Measurements from ENCODE around the gene CBS. TPM values are rescaled to one million over a fixed set of nuclear protein-coding genes. Genes with fewer than 3 reads are reported as not detected.
"Not testable (repeated sequence)": the region's sequence is repeated elsewhere in the genome, so short reads cannot be mapped to it uniquely, and the experiment has no call there.

Gene CBS
- total and polyA plus RNA-seq, 8 donors: 2.0 to 25.1 (median 17.4) TPM

DNA sequence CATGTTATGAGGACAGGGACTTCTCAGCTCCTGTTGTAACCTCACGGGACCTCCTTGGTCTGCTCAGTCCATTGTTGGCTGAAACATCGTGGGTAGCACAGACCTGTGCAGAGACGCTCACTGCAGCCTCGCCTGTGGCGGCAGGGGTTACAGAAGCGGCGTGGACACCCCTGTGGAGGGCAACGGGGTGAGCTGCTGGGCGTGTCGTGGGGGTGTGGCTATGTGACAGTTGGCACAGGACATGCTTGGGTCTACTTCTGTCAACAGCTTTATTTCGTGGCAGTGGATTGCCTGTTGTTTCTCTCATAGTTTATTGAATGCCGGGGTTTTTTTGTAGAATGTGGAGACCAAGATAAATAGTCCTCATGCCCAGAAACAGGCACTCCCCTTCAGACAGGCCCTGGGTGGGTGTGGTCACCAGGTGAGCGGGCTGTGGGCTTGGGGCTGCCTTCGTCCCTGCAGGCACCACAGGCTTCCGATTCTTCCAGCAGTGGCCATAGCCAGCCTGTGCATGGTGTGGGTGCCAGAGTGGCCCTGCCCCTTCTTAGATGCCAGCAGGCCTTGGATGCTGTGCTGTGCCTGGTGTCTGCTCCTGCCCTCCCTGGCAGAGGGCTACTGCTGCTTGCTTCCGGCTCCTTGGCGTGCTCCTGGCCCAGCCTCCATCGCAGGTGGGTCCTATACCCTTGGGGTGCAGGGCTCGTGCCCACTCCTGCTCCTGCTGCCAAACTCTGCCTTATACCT is 37.5 kb downstream of the CBS start:
- H3K27ac ChIP-seq; H3K9me3 ChIP-seq; intact Hi-C loops (cut with DNase I; ENCODE audit: low total_unique reads); DNase-seq; H3K4me1 ChIP-seq; H3K4me3 ChIP-seq; H3K27me3 ChIP-seq: not testable (repeated sequence)
- H3K36me3 ChIP-seq: peaks cover 0 to 19% (median 12%) of the 10 kb centered on the region in 4 donors
- WGBS, 5 donors: 51 to 64% (median 64%) methylated on average over 8 to 18 of the region's 19 CpGs; no CpG with 5 or more reads in 1 of the 5 donors

DNA sequence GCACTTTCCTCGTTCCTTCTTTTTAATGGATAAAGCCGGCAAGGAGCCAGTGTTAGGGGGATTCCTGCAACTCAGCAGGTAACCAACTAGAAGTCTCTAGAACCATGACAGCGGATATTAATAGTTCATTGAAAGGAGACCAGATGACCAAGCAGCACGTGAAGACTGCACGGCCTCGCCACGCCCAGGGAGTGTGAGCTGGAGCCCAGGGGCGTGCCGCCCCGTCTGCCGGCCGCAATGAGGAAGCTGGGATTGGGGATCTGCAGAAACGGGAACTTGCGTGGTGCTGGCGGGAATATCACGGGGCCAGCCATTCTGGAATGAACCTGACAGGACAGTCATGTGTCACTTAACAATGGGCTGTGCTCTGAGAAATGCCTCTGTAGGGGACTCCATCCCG is 38.7 kb downstream of the CBS start:
- H3K9me3 ChIP-seq; H3K27ac ChIP-seq; H3K4me3 ChIP-seq; intact Hi-C loops (cut with DNase I; ENCODE audit: low total_unique reads); DNase-seq; H3K4me1 ChIP-seq; H3K27me3 ChIP-seq: not testable (repeated sequence)
- WGBS, 5 donors: 89 to 95% methylated on average over 8 to 10 of the region's 17 CpGs; no CpG with 5 or more reads in 3 of the 5 donors
- peaks cover 3 to 31% (median 24%) of the 10 kb centered on the region in 4 donors for H3K36me3 ChIP-seq

DNA sequence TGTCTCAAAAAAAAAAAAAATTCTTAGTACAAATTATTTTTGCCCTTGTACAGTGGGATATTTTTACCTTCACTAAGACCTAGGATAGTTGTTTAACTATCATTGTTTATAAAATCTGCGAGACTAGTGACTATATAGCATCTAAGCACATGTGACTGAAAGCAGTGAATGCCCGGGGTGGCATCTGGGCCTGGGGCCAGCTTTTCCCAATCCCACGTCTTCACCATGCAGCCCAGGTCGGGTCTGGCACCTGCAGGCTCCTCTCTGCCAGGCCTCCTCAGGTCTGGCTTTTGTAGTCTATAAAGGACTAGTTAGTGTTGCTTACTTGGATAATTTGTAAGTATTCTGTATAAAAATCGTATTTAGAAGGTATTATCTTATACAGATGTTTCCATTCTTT is 40.8 kb downstream of the CBS start:
- no peak for DNase-seq
- Histone ChIP-seq H3K9me3 (no peaks in the 10 kb centered on the region), H3K4me1 (no peaks in the 10 kb centered on the region), H3K27me3 (no peaks in the 10 kb centered on the region), H3K36me3 (peaks cover 17 to 51% (median 45%) of the 10 kb centered on the region in 4 donors), H3K27ac (no peak overlapping the region), H3K4me3 (no peak overlapping the region)
- TF ChIP-seq EP300 (IDR thresholded peaks at IDR 0.05) (no peak), POLR2A (IDR thresholded peaks at IDR 0.05) (no peak), POLR2AphosphoS5 (IDR thresholded peaks at IDR 0.05) (no peak)
- TF ChIP-seq, protein P1, sequence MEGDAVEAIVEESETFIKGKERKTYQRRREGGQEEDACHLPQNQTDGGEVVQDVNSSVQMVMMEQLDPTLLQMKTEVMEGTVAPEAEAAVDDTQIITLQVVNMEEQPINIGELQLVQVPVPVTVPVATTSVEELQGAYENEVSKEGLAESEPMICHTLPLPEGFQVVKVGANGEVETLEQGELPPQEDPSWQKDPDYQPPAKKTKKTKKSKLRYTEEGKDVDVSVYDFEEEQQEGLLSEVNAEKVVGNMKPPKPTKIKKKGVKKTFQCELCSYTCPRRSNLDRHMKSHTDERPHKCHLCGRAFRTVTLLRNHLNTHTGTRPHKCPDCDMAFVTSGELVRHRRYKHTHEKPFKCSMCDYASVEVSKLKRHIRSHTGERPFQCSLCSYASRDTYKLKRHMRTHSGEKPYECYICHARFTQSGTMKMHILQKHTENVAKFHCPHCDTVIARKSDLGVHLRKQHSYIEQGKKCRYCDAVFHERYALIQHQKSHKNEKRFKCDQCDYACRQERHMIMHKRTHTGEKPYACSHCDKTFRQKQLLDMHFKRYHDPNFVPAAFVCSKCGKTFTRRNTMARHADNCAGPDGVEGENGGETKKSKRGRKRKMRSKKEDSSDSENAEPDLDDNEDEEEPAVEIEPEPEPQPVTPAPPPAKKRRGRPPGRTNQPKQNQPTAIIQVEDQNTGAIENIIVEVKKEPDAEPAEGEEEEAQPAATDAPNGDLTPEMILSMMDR (IDR thresholded peaks at IDR 0.05): no peak
- intact Hi-C loops (cut with DNase I; ENCODE audit: low total_unique reads): no loop called here
- WGBS, 5 donors: 69 to 82% (median 78%) methylated on average over 5 of the region's 5 CpGs

DNA sequence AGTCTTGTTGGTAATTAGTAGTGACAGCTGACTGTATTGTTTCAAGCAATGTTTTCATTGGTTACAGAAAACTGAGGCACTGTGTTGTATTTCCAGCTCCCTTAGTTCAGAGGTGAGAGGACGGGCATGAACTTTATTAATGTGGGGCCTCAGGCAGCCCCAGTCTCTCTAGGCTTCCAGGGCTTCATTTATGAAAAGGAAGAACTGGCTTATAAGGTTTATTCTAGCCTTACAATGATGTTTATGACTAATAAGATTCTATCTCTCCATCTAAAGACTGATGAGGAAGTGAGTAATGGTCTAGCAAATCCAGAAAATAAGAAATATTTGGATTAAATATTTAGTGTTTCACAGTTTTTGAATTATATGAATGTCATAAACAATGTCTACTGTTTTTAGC is 41.5 kb downstream of the CBS start:
- H3K27me3 ChIP-seq: no peaks in the 10 kb centered on the region
- 88 to 96% (median 93%) methylated on average over 1 of the region's 1 CpG for WGBS, 5 donors
- TF ChIP-seq POLR2A (IDR thresholded peaks at IDR 0.05) (no peak), POLR2AphosphoS5 (IDR thresholded peaks at IDR 0.05) (no peak), EP300 (IDR thresholded peaks at IDR 0.05) (no peak)
- TF ChIP-seq, protein P1 (IDR thresholded peaks at IDR 0.05): no peak
- no peak overlapping the region for H3K4me3 ChIP-seq
- no peaks in the 10 kb centered on the region for H3K9me3 ChIP-seq
- no peaks in the 10 kb centered on the region for H3K4me1 ChIP-seq
- H3K36me3 ChIP-seq: peaks cover 21 to 59% (median 52%) of the 10 kb centered on the region in 4 donors
- intact Hi-C loops (cut with DNase I; ENCODE audit: low total_unique reads): no loop called here
- H3K27ac ChIP-seq: no peak overlapping the region
- no peak for DNase-seq

DNA sequence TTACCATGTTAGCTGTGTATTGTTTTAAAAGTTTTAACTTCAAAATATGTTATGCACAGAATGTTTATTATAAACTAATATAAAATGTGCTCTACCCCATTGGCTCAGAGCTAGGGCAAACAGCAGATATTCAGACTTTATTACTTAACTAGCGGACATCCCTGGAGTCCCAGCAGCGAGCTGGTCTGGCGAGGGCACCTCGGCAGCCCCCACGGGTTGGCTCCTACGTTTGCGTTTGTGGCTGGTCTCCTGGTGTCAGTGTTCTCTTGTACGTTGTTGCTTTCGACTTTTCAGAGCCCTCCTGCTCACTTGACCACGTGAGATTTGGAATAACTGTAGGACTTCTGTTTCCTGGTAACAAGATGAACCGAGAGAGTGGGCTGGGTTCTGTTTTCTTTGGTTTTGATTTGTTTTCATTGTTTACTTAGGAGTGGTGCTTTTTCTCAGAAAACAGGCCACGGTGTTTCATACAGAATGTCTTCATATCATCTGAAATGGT is 44.5 kb downstream of the CBS start:
- Histone ChIP-seq H3K27ac (no peak overlapping the region), H3K27me3 (no peaks in the 10 kb centered on the region), H3K4me3 (no peak overlapping the region), H3K4me1 (no peaks in the 10 kb centered on the region), H3K9me3 (no peaks in the 10 kb centered on the region), H3K36me3 (peaks cover 33 to 85% (median 80%) of the 10 kb centered on the region in 4 donors)
- WGBS, 5 donors: 72 to 86% (median 78%) methylated on average over 12 of the region's 12 CpGs
- TF ChIP-seq, protein P1 (IDR thresholded peaks at IDR 0.05): no peak
- TF ChIP-seq POLR2AphosphoS5 (IDR thresholded peaks at IDR 0.05): no peak
- TF ChIP-seq EP300 (IDR thresholded peaks at IDR 0.05): no peak
- TF ChIP-seq POLR2A (IDR thresholded peaks at IDR 0.05): no peak
- intact Hi-C loops (cut with DNase I; ENCODE audit: low total_unique reads): no loop called here
- no peak for DNase-seq

Data from stomach (tissue), 9 donors.